ENCODE data around the gene IFT80. TPM values are rescaled to one million over a fixed set of nuclear protein-coding genes. Genes with fewer than 3 reads are reported as not detected.

IFT80 gene
- total and polyA plus RNA-seq, 10 of the 15 experiments (the other 5 are each of a cell fraction or from before 2014, with no cell fraction given), result 6.5 to 21.5 (median 14.1) TPM

DNA sequence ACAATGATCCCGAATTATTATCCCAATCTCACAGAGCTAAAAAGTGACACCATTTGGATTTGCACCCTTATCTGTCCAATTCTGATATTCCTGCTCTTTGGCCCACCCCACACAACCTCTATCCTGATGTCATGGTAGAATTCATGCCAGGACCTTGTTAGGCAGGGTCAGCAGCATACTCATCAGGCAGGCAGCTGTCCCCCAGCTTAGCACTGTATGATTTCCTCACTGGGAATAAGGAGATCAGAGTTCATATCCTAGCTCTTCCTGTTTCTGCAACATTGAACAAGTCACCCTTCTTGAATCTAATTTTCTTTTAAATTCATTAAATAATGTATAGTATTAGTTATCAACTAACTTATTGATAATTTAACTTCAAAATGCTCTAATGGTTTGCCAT is 185.8 kb downstream of the IFT80 start:
- Histone ChIP-seq H3K9me3 (replicated peaks; ENCODE audit: control insufficient read depth, insufficient read depth, low read length) (no peaks in the 10 kb centered on the region), H3K79me2 (ENCODE audit: control insufficient read depth, insufficient read depth, low read length) (no peaks in the 10 kb centered on the region), H3K4me2 (ENCODE audit: control insufficient read depth, insufficient read depth) (no peak overlapping the region), H3K9ac (ENCODE audit: control insufficient read depth, insufficient read depth, low read length) (no peak overlapping the region), H4K20me1 (ENCODE audit: control insufficient read depth, insufficient read depth) (no peaks in the 10 kb centered on the region), H3K4me1 (ENCODE audit: control insufficient read depth, insufficient read depth, low read length) (no peaks in the 10 kb centered on the region), H3K36me3 (ENCODE audit: control insufficient read depth in 2 of 2, insufficient read depth in 2 of 2, low read length in 1 of 2) (no peaks in the 10 kb centered on the region), H3K27ac (ENCODE audit: control insufficient read depth, insufficient read depth) (no peak overlapping the region), H3K27me3 (replicated peaks in 1 of 2; ENCODE audit: control insufficient read depth in 2 of 2, insufficient read depth in 2 of 2, low read length in 1 of 2) (0 out of 4 replicates have a peak, but pooled peaks cover 0 to 7% of the 10 kb centered on the region in 2 experiments), H3K4me3 (no peak overlapping the region), H2AFZ (ENCODE audit: control insufficient read depth, low read depth, low read length) (no peak overlapping the region)
- in situ Hi-C loops (cut with MboI), result no loop called here
- WGBS (ENCODE audit: insufficient coverage, insufficient replicate concordance, low lambda C conversion rate, missing lambda C conversion rate), result 0% methylated on average over 1 of the region's 1 CpG
- no peak for ATAC-seq
- CTCF ChIA-PET, result no interaction called here
- no peak for DNase-seq (ENCODE audit: low read depth, low spot score)
- RAD21 ChIA-PET (ENCODE audit: unreplicated experiment), result no interaction called here
- BruUV-seq (replicated peaks), result no TSS peak
- TF ChIP-seq, protein P1, sequence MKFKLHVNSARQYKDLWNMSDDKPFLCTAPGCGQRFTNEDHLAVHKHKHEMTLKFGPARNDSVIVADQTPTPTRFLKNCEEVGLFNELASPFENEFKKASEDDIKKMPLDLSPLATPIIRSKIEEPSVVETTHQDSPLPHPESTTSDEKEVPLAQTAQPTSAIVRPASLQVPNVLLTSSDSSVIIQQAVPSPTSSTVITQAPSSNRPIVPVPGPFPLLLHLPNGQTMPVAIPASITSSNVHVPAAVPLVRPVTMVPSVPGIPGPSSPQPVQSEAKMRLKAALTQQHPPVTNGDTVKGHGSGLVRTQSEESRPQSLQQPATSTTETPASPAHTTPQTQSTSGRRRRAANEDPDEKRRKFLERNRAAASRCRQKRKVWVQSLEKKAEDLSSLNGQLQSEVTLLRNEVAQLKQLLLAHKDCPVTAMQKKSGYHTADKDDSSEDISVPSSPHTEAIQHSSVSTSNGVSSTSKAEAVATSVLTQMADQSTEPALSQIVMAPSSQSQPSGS (IDR thresholded peaks at IDR 0.05; ENCODE audit: low read length), result no peak
- TF ChIP-seq, protein P2, sequence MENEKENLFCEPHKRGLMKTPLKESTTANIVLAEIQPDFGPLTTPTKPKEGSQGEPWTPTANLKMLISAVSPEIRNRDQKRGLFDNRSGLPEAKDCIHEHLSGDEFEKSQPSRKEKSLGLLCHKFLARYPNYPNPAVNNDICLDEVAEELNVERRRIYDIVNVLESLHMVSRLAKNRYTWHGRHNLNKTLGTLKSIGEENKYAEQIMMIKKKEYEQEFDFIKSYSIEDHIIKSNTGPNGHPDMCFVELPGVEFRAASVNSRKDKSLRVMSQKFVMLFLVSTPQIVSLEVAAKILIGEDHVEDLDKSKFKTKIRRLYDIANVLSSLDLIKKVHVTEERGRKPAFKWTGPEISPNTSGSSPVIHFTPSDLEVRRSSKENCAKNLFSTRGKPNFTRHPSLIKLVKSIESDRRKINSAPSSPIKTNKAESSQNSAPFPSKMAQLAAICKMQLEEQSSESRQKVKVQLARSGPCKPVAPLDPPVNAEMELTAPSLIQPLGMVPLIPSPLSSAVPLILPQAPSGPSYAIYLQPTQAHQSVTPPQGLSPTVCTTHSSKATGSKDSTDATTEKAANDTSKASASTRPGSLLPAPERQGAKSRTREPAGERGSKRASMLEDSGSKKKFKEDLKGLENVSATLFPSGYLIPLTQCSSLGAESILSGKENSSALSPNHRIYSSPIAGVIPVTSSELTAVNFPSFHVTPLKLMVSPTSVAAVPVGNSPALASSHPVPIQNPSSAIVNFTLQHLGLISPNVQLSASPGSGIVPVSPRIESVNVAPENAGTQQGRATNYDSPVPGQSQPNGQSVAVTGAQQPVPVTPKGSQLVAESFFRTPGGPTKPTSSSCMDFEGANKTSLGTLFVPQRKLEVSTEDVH (IDR thresholded peaks at IDR 0.05; ENCODE audit: low read depth, partially characterized antibody), result no peak
- TF ChIP-seq, protein P3, sequence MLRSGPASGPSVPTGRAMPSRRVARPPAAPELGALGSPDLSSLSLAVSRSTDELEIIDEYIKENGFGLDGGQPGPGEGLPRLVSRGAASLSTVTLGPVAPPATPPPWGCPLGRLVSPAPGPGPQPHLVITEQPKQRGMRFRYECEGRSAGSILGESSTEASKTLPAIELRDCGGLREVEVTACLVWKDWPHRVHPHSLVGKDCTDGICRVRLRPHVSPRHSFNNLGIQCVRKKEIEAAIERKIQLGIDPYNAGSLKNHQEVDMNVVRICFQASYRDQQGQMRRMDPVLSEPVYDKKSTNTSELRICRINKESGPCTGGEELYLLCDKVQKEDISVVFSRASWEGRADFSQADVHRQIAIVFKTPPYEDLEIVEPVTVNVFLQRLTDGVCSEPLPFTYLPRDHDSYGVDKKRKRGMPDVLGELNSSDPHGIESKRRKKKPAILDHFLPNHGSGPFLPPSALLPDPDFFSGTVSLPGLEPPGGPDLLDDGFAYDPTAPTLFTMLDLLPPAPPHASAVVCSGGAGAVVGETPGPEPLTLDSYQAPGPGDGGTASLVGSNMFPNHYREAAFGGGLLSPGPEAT (IDR thresholded peaks at IDR 0.05; ENCODE audit: low read depth), result no peak
- TF ChIP-seq ZZZ3 (IDR thresholded peaks at IDR 0.05; ENCODE audit: control insufficient read depth, insufficient read length, low read depth) (no peak), KDM1A (IDR thresholded peaks at IDR 0.05; ENCODE audit: borderline replicate concordance) (no peak), NR2C2 (IDR thresholded peaks at IDR 0.05; ENCODE audit: borderline replicate concordance, control insufficient read depth, insufficient read length, low read depth) (no peak), BRCA1 (IDR thresholded peaks at IDR 0.05; ENCODE audit: low read depth, low read length) (no peak), IRF4 (IDR thresholded peaks at IDR 0.05; ENCODE audit: low read depth, low read length) (no peak), IKZF1 (conservative IDR thresholded peaks at IDR 0.05) (no peak), ASH2L (IDR thresholded peaks at IDR 0.05; ENCODE audit: borderline replicate concordance, low read depth) (no peak)
- TF ChIP-seq, protein P4, sequence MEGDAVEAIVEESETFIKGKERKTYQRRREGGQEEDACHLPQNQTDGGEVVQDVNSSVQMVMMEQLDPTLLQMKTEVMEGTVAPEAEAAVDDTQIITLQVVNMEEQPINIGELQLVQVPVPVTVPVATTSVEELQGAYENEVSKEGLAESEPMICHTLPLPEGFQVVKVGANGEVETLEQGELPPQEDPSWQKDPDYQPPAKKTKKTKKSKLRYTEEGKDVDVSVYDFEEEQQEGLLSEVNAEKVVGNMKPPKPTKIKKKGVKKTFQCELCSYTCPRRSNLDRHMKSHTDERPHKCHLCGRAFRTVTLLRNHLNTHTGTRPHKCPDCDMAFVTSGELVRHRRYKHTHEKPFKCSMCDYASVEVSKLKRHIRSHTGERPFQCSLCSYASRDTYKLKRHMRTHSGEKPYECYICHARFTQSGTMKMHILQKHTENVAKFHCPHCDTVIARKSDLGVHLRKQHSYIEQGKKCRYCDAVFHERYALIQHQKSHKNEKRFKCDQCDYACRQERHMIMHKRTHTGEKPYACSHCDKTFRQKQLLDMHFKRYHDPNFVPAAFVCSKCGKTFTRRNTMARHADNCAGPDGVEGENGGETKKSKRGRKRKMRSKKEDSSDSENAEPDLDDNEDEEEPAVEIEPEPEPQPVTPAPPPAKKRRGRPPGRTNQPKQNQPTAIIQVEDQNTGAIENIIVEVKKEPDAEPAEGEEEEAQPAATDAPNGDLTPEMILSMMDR (IDR thresholded peaks at IDR 0.05 in 2 of 3, conservative IDR thresholded peaks at IDR 0.05 in 1 of 3; ENCODE audit: control insufficient read depth in 2 of 3, extremely low read depth in 1 of 3, insufficient read depth in 1 of 3, low read depth in 3 of 3, low read length in 3 of 3), result no peak
- POLR2A ChIA-PET, result no interaction called here
- intact Hi-C loops (cut with micrococcal nuclease; ENCODE audit: unreplicated experiment), result no loop called here
- SMC1A ChIA-PET (ENCODE audit: uncharacterized antibody, unreplicated experiment), result no interaction called here
- FAIRE-seq, result no peak

Data from GM12878 (cell line).